GM23338 (cell line): ENCODE data around the gene HDAC9.

ENCODE experiments used
- CREB1 ChIP-seq: fragments of 250-450 bp; sonication (Bioruptor Pico); IDR thresholded peaks from 2 replicates; pipeline ENCODE4 v1.5.0; 2020; ENCODE audit warnings: low read depth, mild to moderate bottlenecking, moderate library complexity
- EZH2 ChIP-seq: fragments of 200-600 bp; sonication (generic); IDR thresholded peaks from one replicate; pipeline ENCODE4 v1.8.0; 2017; ENCODE audit warnings: antibody characterized with exemption, mild to moderate bottlenecking, low read depth; ENCODE audit not compliant: unreplicated experiment
- EZH2phosphoT487 ChIP-seq: fragments of 200-600 bp; sonication (generic); IDR thresholded peaks from one replicate; pipeline ENCODE4 v1.8.1; 2018; ENCODE audit warnings: antibody characterized with exemption; ENCODE audit not compliant: unreplicated experiment
- JUNB ChIP-seq: IDR thresholded peaks from one replicate; pipeline ENCODE4 v1.6.1; 2016; ENCODE audit warnings: antibody characterized with exemption; ENCODE audit not compliant: unreplicated experiment
- POLR2AphosphoS5 ChIP-seq: IDR thresholded peaks from 2 replicates; pipeline ENCODE4 v1.6.1; 2016; ENCODE audit warnings: antibody characterized with exemption, low read depth
- ZNF331 ChIP-seq: fragments of 250-450 bp; sonication (Bioruptor Pico); IDR thresholded peaks from 2 replicates; pipeline ENCODE4 v1.5.0; 2020; ENCODE audit warnings: low read depth, mild to moderate bottlenecking, moderate library complexity
- TF ChIP-seq, protein P1 (sequence below), 2 experiments: fragments of 200-600 bp in 1 of 2; sonication (generic) in 1 of 2; conservative IDR thresholded peaks; 2 replicates each; pipeline versions ENCODE4 v1.5.1 to v1.6.1; 2016 to 2017; ENCODE audit warnings: antibody characterized with exemption in 2 of 2, low read depth in 2 of 2, mild to moderate bottlenecking in 2 of 2, moderate library complexity in 1 of 2
- TF ChIP-seq, protein P2 (sequence below): IDR thresholded peaks from one replicate; pipeline ENCODE4 v1.6.1; 2018; ENCODE audit warnings: antibody characterized with exemption; ENCODE audit not compliant: unreplicated experiment

- TF ChIP-seq, protein P1, sequence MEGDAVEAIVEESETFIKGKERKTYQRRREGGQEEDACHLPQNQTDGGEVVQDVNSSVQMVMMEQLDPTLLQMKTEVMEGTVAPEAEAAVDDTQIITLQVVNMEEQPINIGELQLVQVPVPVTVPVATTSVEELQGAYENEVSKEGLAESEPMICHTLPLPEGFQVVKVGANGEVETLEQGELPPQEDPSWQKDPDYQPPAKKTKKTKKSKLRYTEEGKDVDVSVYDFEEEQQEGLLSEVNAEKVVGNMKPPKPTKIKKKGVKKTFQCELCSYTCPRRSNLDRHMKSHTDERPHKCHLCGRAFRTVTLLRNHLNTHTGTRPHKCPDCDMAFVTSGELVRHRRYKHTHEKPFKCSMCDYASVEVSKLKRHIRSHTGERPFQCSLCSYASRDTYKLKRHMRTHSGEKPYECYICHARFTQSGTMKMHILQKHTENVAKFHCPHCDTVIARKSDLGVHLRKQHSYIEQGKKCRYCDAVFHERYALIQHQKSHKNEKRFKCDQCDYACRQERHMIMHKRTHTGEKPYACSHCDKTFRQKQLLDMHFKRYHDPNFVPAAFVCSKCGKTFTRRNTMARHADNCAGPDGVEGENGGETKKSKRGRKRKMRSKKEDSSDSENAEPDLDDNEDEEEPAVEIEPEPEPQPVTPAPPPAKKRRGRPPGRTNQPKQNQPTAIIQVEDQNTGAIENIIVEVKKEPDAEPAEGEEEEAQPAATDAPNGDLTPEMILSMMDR (conservative IDR thresholded peaks at IDR 0.05; ENCODE audit: low read depth in 2 of 2) = no peak
- TF ChIP-seq, protein P2, sequence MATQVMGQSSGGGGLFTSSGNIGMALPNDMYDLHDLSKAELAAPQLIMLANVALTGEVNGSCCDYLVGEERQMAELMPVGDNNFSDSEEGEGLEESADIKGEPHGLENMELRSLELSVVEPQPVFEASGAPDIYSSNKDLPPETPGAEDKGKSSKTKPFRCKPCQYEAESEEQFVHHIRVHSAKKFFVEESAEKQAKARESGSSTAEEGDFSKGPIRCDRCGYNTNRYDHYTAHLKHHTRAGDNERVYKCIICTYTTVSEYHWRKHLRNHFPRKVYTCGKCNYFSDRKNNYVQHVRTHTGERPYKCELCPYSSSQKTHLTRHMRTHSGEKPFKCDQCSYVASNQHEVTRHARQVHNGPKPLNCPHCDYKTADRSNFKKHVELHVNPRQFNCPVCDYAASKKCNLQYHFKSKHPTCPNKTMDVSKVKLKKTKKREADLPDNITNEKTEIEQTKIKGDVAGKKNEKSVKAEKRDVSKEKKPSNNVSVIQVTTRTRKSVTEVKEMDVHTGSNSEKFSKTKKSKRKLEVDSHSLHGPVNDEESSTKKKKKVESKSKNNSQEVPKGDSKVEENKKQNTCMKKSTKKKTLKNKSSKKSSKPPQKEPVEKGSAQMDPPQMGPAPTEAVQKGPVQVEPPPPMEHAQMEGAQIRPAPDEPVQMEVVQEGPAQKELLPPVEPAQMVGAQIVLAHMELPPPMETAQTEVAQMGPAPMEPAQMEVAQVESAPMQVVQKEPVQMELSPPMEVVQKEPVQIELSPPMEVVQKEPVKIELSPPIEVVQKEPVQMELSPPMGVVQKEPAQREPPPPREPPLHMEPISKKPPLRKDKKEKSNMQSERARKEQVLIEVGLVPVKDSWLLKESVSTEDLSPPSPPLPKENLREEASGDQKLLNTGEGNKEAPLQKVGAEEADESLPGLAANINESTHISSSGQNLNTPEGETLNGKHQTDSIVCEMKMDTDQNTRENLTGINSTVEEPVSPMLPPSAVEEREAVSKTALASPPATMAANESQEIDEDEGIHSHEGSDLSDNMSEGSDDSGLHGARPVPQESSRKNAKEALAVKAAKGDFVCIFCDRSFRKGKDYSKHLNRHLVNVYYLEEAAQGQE = no peak
- no peak for TF ChIP-seq ZNF331
- no peak for TF ChIP-seq POLR2AphosphoS5
- TF ChIP-seq EZH2 = no peak
- no peak for TF ChIP-seq EZH2phosphoT487
- TF ChIP-seq CREB1 = no peak
- TF ChIP-seq JUNB = no peak
These were observed 55.0 kb downstream of the HDAC9 start for GRCh38 chr7:18550574-18550973.
